Rectal smooth muscle tissue (tissue), 1 donor: ENCODE data around the gene CHRNE.
"Not testable (repeated sequence)": the region's sequence is repeated elsewhere in the genome, so short reads cannot be mapped to it uniquely, and the experiment has no call there.

Experiments used
- H3K27ac ChIP-seq: one replicate; pipeline ENCODE4 v1.7.0; 2013; ENCODE audit warnings: low read depth, low read length, inconsistent platforms
- H3K27me3 ChIP-seq: one replicate; pipeline ENCODE4 v1.7.0; 2013; ENCODE audit warnings: low read length; ENCODE audit not compliant: control insufficient read depth, insufficient read depth
- H3K36me3 ChIP-seq: one replicate; pipeline ENCODE4 v1.7.0; 2013; ENCODE audit warnings: low read length; ENCODE audit not compliant: control insufficient read depth, insufficient read depth
- H3K4me1 ChIP-seq: one replicate; pipeline ENCODE4 v1.7.0; 2013; ENCODE audit warnings: low read length; ENCODE audit not compliant: control insufficient read depth, insufficient read depth
- H3K4me3 ChIP-seq: one replicate; pipeline ENCODE4 v1.7.0; 2013; ENCODE audit warnings: low read length
- H3K9ac ChIP-seq: one replicate; pipeline ENCODE4 v1.7.0; 2013; ENCODE audit warnings: low read length

The CHRNE gene

GRCh38 chr17:4936436-4936835, 33.5 kb upstream of the CHRNE start:
- H3K36me3 ChIP-seq, result peaks cover 15% of the 10 kb centered on the region
- H3K4me3 ChIP-seq, result no peak overlapping the region
- no peak overlapping the region for H3K27ac ChIP-seq
- no peaks in the 10 kb centered on the region for H3K27me3 ChIP-seq
- H3K9ac ChIP-seq, result no peak overlapping the region
- peaks cover 21% of the 10 kb centered on the region for H3K4me1 ChIP-seq

GRCh38 chr17:4935650-4936049, 32.8 kb upstream of the CHRNE start:
- no peak overlapping the region for H3K9ac ChIP-seq
- no peak overlapping the region for H3K27ac ChIP-seq
- H3K4me3 ChIP-seq, result no peak overlapping the region
- peaks cover 14% of the 10 kb centered on the region for H3K4me1 ChIP-seq
- H3K36me3 ChIP-seq, result peaks cover 15% of the 10 kb centered on the region
- H3K27me3 ChIP-seq, result no peaks in the 10 kb centered on the region

GRCh38 chr17:4934173-4934979, 31.5 kb upstream of the CHRNE start:
- H3K9ac ChIP-seq, result no peak overlapping the region
- peaks cover 15% of the 10 kb centered on the region for H3K36me3 ChIP-seq
- H3K4me3 ChIP-seq, result no peak overlapping the region
- H3K27me3 ChIP-seq, result no peaks in the 10 kb centered on the region
- peaks cover 14% of the 10 kb centered on the region for H3K4me1 ChIP-seq
- no peak overlapping the region for H3K27ac ChIP-seq

DNA sequence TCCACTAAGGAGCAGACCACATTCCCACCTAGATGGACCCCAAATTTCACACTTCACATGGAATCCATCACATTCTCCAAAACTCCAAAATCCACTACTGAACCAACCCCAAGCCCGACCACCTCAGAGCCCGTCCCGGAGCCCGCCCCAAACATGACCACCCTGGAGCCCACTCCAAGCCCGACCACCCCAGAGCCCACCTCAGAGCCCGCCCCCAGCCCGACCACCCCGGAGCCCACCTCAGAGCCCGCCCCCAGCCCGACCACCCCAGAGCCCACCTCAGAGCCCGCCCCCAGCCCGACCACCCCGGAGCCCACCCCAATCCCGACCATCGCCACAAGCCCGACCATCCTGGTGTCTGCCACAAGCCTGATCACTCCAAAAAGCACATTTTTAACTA, 30.7 kb upstream of the CHRNE start:
- H3K9ac ChIP-seq, result no peak overlapping the region

GRCh38 chr17:4932756-4933155, 29.9 kb upstream of the CHRNE start:
- Histone ChIP-seq H3K4me3 (no peak overlapping the region), H3K4me1 (peaks cover 3% of the 10 kb centered on the region), H3K27ac (no peak overlapping the region), H3K36me3 (peaks cover 9% of the 10 kb centered on the region), H3K9ac (no peak overlapping the region), H3K27me3 (no peaks in the 10 kb centered on the region)

More for the DNA sequence above, 30.7 kb upstream of the CHRNE start:
- no peak overlapping the region for H3K27ac ChIP-seq
- H3K27me3 ChIP-seq, result no peaks in the 10 kb centered on the region
- H3K36me3 ChIP-seq, result peaks cover 15% of the 10 kb centered on the region
- no peak overlapping the region for H3K4me3 ChIP-seq
- H3K4me1 ChIP-seq, result peaks cover 8% of the 10 kb centered on the region

- H3K27me3 ChIP-seq, result no peaks in the 10 kb centered on the region
- H3K36me3 ChIP-seq, result peaks cover 5% of the 10 kb centered on the region
Observed at GRCh38 chr17:4931963-4932362, 29.1 kb upstream of the CHRNE start, which contains the start of gene GP1BA. GP1BA (plus strand) TSS chr17:4932277; CDS start chr17:4932605, 328 bp downstream.

DNA sequence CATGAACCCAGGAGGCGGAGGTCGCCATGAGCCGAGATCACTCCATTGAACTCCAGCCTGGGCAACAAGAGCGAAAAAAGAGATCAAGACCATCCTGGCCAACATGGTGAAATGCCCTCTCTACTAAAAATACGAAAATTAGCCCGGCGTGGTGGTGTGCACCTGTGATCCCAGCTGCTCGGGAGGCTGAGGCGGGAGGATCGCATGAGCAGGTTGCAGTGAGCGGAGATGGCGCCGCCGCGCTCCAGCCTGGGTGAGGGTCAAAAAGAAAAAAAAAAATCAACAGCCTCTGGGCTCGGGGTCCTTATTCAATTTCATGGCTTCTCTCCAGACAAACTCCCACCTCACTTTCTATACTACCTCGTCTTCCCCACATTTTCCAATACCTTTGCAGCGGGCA, 26.0 kb upstream of the CHRNE start:
- Histone ChIP-seq H3K4me1 (no peaks in the 10 kb centered on the region), H3K27me3 (no peaks in the 10 kb centered on the region), H3K9ac (no peak overlapping the region), H3K4me3 (no peak overlapping the region), H3K27ac (no peak overlapping the region), H3K36me3 (no peaks in the 10 kb centered on the region)

More at GRCh38 chr17:4931963-4932362, 29.1 kb upstream of the CHRNE start, which contains the start of gene GP1BA:
- Histone ChIP-seq H3K4me1 (peaks cover 3% of the 10 kb centered on the region), H3K4me3 (no peak within 1 kb of the TSS), H3K9ac (no peak within 1 kb of the TSS), H3K27ac (no peak within 1 kb of the TSS)

- H3K27ac ChIP-seq, H3K9ac ChIP-seq, H3K27me3 ChIP-seq, H3K4me3 ChIP-seq, H3K36me3 ChIP-seq, H3K4me1 ChIP-seq: not testable (repeated sequence)
Observed at GRCh38 chr17:4926577-4927335, 23.9 kb upstream of the CHRNE start.

DNA sequence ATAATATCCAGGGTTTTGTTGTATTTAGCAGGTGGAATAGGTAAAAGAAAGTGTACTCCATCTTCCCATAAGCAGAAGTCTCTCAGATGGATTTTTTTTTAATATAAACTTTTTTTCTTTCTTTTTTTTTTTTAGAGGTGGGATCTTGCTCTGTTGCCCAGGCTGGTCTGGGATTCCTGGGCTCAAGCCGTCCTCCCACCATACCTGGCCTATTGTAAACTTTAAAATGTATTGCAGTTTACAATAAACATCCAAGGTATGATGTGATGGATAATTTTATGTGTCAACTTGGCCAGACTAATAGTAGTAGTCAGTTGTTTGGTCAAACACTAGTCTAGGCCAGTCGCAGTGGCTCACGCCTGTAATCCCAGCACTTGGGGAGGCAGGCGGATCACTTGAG, 18.4 kb upstream of the CHRNE start:
- no peak overlapping the region for H3K9ac ChIP-seq
- no peak overlapping the region for H3K4me3 ChIP-seq
- no peaks in the 10 kb centered on the region for H3K27me3 ChIP-seq
- no peak overlapping the region for H3K27ac ChIP-seq
- no peaks in the 10 kb centered on the region for H3K4me1 ChIP-seq
- H3K36me3 ChIP-seq, result no peaks in the 10 kb centered on the region

DNA sequence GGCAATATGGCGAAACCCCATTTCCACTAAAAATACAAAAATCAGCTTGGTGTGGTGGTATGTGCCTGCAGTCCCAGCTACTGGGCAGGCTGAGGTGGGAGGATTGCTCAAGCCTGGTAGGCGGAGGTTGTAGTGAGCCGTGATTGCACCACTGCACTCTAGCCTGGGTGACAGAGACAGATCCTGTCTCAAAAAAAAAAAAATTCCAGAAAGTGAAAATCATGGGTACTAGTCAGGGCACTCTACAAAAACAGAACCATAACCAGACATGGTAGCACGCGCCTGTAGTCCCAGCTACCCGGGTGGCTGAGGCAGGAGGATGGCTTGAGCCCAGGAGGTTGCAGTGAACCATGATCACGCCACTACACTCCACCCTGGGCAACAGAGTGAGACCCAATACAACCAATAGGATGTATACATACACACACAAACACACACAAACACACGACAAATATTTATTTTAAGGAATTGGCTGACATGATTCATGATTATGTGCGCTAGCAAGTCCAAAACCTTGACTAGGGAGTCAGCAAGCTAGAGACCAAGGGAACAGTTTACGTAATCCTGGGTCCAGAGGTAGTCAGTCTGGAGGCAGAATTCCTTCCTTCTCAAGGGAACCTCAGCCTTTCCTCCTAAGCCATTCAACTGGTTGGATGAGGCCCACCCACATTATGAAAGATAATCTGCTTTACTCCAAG, 17.6 kb upstream of the CHRNE start:
- no peak overlapping the region for H3K9ac ChIP-seq
- no peaks in the 10 kb centered on the region for H3K4me1 ChIP-seq
- no peak overlapping the region for H3K4me3 ChIP-seq
- H3K36me3 ChIP-seq, result no peaks in the 10 kb centered on the region
- H3K27ac ChIP-seq, result no peak overlapping the region
- H3K27me3 ChIP-seq, result no peaks in the 10 kb centered on the region

DNA sequence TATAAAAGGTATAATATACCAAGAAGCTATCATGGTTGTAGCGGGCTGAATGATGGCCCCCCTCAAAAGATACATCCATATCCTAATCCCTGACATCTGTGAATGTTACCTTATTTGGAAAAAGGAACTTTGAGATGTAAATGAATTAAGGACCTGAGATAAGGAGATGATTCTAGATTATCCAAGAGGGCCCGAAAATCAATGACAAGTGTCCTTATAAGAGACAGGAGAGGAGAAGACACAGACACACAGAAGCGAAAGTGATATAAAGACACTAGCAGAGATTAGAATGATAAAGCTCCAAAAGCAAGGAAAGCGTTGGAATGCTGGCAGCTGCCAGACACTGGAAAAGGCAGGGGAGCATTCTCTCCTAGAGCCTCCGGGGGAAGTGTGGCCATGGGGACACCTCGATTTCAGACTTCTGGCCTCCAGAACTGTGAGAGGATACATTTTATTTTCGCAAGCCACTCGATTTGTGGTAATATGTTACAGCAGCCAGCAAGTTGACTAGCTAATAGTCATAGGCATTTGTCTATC, 16.7 kb upstream of the CHRNE start:
- Histone ChIP-seq H3K9ac (no peak overlapping the region), H3K36me3 (no peaks in the 10 kb centered on the region), H3K4me3 (no peak overlapping the region), H3K4me1 (no peaks in the 10 kb centered on the region), H3K27me3 (no peaks in the 10 kb centered on the region), H3K27ac (no peak overlapping the region)

DNA sequence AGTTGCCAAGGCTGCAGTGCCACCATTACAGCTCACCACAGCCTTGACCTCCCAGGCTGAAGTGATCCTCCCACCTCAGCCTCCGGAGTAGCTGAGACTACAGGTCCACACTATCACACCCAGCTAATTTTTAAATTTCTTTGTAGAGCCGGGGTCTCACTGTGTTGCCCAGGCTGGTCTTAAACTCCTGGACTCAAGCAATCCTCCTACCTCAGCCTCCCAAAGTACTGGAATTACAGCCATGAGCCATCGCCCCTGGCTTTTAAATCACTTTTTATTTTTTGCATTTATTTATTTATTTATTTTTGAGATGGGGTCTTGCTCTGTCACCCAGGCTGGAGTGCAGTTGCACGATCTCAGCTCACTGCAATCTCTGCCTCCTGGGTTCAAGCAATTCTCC, 11.7 kb upstream of the CHRNE start:
- H3K27ac ChIP-seq, H3K4me1 ChIP-seq, H3K36me3 ChIP-seq, H3K4me3 ChIP-seq, H3K9ac ChIP-seq, H3K27me3 ChIP-seq: not testable (repeated sequence)
